ENCODE results near the gene SLC22A14.

DNA sequence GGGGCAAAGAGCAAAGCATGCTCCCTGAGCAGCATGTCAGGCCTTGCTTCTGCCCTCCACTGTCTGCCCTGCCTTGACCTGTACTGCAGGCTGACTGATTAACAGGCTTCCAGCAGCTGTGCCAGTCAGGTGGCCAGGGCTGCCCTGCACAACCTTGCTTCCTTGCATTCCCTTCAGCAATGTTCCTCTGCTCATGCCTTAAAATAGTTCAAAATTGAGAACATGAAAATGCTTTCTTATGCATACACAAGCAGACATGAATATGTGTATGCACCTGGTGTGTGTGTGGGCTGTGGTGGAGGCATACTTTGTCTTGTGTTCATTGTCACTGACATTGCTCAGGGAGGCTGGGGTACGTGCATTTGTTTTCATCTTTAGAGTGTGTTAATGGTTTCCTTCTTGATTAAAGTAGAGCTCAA lies 17.7 kb upstream of the SLC22A14 start:
- no peak for TF ChIP-seq POLR2AphosphoS5 (IDR thresholded peaks at IDR 0.05; ENCODE audit: borderline replicate concordance, low read depth, low read length)
- TF ChIP-seq EZH2 (IDR thresholded peaks at IDR 0.05), result no peak
- TF ChIP-seq FOXP2 (optimal IDR thresholded peaks at IDR 0.05; ENCODE audit: control extremely low read depth, extremely low read length, insufficient read depth), result no peak

All from SK-N-MC (cell line).